GM12873 (cell line): Measurements from ENCODE around the gene SNN.

Experiments used
- TF ChIP-seq, protein P1 (sequence below): IDR thresholded peaks from 2 replicates; pipeline ENCODE4 v1.5.1; 2012; ENCODE audit warnings: low read depth, mild to moderate bottlenecking, moderate library complexity, low read length, control low read depth; ENCODE audit not compliant: insufficient read depth; ENCODE audit errors: missing control alignments

Gene SNN

DNA sequence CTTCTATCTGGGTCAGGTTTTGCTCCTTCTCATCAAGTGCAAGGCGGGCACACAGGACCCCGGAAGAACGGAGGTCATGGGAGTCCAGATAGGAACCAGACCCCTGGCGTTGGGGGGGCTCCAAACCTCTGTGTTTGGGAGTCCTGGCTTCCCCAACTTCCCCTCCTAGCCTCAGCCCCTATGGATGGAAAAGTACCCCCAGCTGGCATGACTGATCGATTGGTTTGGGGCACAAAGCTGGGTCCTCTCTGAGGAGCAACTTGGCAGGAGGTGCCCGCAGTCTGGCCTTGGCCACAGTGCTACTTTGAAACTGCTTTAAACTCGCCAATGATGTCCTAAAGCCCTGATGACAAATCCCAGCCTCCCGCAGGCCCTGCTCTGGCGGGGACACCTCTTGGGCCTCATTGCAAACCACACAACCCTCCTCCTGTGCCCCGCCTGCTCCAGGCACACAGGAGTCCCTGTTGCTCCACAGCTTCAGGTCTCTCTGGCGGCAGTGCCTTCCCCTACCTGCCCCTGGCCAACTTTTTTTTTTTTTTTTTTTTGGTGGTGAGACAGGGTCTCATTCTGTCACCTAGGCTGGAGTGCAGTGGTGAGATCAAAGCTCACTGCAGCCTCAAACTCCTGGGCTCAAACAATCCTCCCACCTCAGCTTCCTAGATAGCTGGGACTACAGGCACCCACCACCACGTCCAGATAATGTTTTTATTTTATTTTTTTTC lies 38.0 kb upstream of the SNN start:
- TF ChIP-seq, protein P1, sequence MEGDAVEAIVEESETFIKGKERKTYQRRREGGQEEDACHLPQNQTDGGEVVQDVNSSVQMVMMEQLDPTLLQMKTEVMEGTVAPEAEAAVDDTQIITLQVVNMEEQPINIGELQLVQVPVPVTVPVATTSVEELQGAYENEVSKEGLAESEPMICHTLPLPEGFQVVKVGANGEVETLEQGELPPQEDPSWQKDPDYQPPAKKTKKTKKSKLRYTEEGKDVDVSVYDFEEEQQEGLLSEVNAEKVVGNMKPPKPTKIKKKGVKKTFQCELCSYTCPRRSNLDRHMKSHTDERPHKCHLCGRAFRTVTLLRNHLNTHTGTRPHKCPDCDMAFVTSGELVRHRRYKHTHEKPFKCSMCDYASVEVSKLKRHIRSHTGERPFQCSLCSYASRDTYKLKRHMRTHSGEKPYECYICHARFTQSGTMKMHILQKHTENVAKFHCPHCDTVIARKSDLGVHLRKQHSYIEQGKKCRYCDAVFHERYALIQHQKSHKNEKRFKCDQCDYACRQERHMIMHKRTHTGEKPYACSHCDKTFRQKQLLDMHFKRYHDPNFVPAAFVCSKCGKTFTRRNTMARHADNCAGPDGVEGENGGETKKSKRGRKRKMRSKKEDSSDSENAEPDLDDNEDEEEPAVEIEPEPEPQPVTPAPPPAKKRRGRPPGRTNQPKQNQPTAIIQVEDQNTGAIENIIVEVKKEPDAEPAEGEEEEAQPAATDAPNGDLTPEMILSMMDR: no peak

DNA sequence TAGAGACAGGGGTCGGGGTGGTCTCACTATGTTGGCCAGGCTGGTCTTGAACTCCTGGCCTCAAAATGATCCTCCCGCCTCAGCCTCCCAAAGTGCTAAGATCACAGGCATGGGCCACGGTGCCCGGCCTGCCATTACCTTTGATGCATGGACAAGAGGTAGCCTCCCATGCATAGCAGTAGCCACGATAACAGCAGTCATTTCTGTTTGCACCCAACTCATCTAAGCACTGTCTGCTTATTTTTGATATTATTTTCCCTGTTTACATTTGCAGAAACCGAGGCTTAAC lies 37.5 kb upstream of the SNN start:
- TF ChIP-seq, protein P1: no peak

DNA sequence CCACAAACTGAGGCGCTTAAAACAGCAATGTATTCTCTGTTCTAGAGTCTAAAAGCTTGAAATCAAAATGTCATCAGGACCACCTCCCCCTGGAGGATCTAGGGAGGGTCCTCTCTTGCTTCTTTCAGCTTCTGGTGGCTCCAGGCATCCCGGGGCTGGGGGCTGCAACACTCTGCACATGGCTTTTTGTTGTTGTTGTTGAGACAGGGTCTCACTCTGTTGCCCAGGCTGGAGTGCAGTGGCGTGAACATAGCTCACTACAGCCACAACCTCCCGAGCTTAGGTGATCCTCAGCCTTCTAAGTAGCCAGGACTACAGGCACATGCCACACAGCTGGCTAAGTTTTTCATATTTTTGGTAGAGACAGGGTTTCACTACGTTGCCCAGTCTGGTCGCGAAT lies 37.0 kb upstream of the SNN start:
- TF ChIP-seq, protein P1: no peak

DNA sequence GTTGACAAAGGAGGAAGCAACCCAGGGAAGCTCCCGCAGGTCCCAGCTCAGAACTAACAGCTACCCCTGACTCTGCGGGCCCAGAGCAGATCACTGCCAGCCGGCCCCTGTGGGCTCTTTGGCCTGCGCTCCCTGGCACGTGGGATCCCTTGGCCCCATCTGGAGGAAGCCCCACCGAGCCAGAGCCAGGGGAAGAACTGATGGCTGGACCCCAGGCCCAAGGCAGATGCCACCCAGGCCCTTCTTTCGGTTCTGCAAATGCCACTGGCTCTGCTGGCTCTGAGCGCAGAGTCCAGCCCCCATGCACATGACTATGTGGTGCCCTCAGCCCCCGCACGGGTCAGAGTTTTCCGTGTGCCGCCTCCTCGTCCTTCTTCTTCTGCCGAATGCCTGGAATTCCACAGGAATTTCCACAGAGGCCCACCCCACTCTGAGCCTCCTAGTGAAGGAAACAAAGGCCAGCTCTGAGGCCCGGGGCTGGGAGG lies 35.8 kb upstream of the SNN start:
- TF ChIP-seq, protein P1: no peak

DNA sequence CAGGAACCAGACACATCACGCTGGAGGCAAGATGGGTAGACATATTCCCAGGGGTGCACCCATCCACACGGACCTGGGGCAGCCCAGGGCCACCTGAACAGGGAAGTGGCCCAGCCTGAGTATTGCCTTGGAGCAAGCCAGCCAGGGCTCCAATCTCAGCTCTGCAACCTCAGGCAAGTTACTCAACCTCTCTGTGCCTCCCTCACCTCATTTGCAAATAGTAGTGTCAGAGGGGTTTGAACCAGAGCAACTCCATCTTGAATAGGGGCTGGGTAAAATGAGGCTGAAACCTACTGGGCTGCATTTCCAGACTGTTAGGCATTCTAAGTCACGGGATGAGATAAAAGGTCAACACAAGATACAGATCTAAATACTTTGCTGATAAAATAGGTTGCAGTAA lies 35.1 kb upstream of the SNN start:
- TF ChIP-seq, protein P1: no peak

DNA sequence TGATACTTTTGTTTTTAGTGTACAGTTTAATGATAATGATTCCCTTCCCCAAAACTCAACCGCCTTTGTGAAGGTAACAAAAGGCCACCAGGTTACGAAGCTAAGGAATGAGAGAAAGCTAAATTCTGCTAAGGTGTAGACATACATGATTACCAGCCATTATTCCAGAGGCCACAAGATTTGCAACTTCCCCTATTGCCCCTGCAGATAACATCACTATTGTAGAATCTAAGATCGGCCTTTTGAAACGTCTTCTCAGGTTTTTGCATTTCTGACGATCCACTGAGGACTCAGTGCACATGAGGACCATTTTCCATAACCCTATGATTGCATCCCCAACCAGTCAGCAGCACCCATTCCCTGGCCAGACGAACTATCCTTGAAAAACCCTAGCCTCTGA lies 33.9 kb upstream of the SNN start:
- TF ChIP-seq, protein P1: no peak

DNA sequence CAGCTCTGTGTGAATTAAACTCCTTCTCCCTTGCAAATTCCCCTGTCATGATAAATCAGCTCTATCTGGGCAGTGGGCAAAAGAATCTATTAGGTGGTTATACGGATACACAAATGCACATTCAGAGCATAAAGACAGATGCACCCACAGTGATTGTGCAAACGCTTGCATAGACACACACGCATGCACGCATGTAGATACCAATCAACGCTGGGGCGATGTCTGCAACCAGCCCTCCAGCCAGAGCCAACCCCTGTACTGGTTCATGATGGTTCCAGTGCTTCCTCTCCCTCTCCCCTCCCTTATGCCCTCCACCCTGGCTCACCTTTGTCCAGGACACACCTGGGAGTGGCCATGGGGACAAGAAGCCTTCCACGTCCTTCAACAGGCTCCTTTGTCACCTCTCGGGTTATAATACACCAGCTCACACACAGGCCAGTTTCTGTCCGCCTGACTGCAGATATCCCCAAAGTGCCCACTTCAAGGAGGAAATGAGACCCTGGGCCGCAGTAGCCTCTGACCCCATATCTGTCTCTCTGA lies 33.1 kb upstream of the SNN start:
- TF ChIP-seq, protein P1: no peak
